Mesodermal cell (in vitro differentiated cells): Measurements from ENCODE around the gene FAIM2.
A peak's percentile ranks its signal among the peaks of the same experiment; 100 is the strongest.
"Not testable (repeated sequence)": the region's sequence is repeated elsewhere in the genome, so short reads cannot be mapped to it uniquely, and the experiment has no call there.

Experiments
- H3K27ac ChIP-seq: 2 replicates; pipeline ENCODE4 v1.7.0; 2013; ENCODE audit warnings: mild to moderate bottlenecking, low read depth, low read length, moderate library complexity; ENCODE audit not compliant: severe bottlenecking
- H3K36me3 ChIP-seq: 2 replicates; pipeline ENCODE4 v1.7.1; 2013; ENCODE audit warnings: mild to moderate bottlenecking, low read length, moderate library complexity; ENCODE audit not compliant: control insufficient read depth, insufficient read depth
- H3K4me1 ChIP-seq: one replicate; pipeline ENCODE4 v1.7.1; 2013; ENCODE audit warnings: mild to moderate bottlenecking, low read length; ENCODE audit not compliant: insufficient read depth, control insufficient read depth, poor library complexity, severe bottlenecking
- H3K4me3 ChIP-seq: 2 replicates; pipeline ENCODE4 v1.7.0; 2013; ENCODE audit warnings: low read length, control low read depth, mild to moderate bottlenecking; ENCODE audit not compliant: insufficient read depth, poor library complexity, severe bottlenecking; ENCODE audit errors: extremely low read depth
- H3K9me3 ChIP-seq: 2 replicates; pipeline ENCODE4 v1.7.1; 2013; ENCODE audit warnings: mild to moderate bottlenecking, low read length, moderate library complexity; ENCODE audit not compliant: control insufficient read depth
- WGBS, 2 experiments: methylation state at CpG; one replicate each; pipeline ENCODE4 v1.1.5; 2013; ENCODE audit warnings: missing lambda C conversion rate in 2 of 2; ENCODE audit not compliant: insufficient coverage in 2 of 2; 5-methylcytosine and 5-hydroxymethylcytosine counted together

The FAIM2 gene

GRCh38 chr12:49868952-49869815 is 34.5 kb downstream of the FAIM2 start:
- no peaks in the 10 kb centered on the region for H3K9me3 ChIP-seq
- peaks cover 26% of the 10 kb centered on the region for H3K4me1 ChIP-seq
- H3K36me3 ChIP-seq, result no peaks in the 10 kb centered on the region
- peak overlapping the region; percentile 45 for H3K27ac ChIP-seq
- no peak overlapping the region for H3K4me3 ChIP-seq
- 80 to 86% methylated on average over 10 to 11 of the region's 16 CpGs for WGBS, 2 experiments

GRCh38 chr12:49868449-49868848 is 35.3 kb downstream of the FAIM2 start:
- no peaks in the 10 kb centered on the region for H3K9me3 ChIP-seq
- WGBS, 2 experiments, result 94 to 98% methylated on average over 14 to 15 of the region's 16 CpGs
- peak overlapping the region; percentile 45 for H3K27ac ChIP-seq
- H3K4me3 ChIP-seq, result no peak overlapping the region
- peaks cover 26% of the 10 kb centered on the region for H3K4me1 ChIP-seq
- H3K36me3 ChIP-seq, result no peaks in the 10 kb centered on the region

DNA sequence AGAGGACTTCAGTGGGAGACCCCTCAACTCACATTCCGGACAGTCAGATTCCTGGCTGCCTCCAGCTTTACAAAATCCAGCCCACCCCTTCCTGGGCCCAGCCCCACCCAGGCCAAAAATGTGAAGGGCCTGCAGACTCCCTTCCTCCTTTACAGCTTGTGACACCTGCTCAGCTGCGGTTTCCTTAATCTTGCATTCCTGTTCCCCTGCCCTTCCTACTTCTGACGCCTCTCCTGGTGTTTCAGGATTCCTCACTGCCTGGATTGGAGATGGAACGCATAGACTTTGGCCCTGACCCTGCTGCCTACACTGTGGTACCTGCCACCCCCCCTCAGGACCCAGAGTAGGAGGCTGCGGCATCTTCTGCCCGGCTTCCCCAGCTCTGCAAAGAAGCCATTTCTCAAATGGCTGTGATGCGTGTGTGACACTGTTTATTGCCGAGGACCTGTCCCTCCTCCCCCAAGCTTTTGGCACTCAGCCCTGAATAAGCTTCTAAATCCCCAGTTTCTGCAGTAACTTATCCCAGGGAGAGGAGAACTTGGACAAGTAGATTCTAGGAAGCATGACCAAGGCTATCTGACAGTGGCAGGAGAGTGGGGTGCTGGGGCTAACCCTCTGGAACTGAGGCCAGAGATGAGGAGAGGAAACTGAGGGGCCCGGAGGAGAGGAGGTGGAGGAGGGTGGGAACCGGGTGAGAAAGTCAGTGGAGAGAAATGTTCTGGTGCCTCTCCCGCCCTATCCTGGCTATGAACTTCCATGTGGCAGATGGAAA is 35.9 kb downstream of the FAIM2 start:
- Histone ChIP-seq H3K36me3 (no peaks in the 10 kb centered on the region), H3K9me3 (no peaks in the 10 kb centered on the region), H3K27ac (no peak overlapping the region), H3K4me3 (no peak overlapping the region), H3K4me1 (peaks cover 26% of the 10 kb centered on the region)
- 75 to 79% methylated on average over 9 to 11 of the region's 11 CpGs for WGBS, 2 experiments

- WGBS, 2 experiments, result 49% methylated on average over 12 to 15 of the region's 19 CpGs
- no peak overlapping the region for H3K4me3 ChIP-seq
- H3K9me3 ChIP-seq, result no peaks in the 10 kb centered on the region
- H3K27ac ChIP-seq, result no peak overlapping the region
- no peaks in the 10 kb centered on the region for H3K36me3 ChIP-seq
- peaks cover 26% of the 10 kb centered on the region for H3K4me1 ChIP-seq
Measured at GRCh38 chr12:49866859-49867569, 36.7 kb downstream of the FAIM2 start.

DNA sequence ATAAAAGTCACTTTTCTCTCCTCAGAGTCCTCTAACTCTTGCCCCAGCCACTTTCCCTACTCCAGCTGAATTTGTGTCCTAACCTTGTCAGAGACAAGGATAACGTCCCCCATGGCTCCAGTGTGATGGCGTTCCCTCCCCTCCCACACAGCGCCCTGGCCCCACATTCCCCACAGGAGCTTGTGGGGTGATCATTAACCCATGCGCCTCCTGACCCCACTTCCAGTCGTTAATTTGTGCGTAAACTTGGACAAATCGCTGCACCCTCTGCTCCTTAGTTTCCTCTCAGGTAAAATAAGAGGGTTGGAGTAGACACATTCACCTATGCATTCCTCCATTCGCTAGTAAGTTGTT is 37.9 kb downstream of the FAIM2 start:
- no peak overlapping the region for H3K27ac ChIP-seq
- WGBS, 2 experiments, result 94 to 96% methylated on average over 7 to 8 of the region's 8 CpGs
- H3K9me3 ChIP-seq, result no peaks in the 10 kb centered on the region
- no peaks in the 10 kb centered on the region for H3K36me3 ChIP-seq
- no peak overlapping the region for H3K4me3 ChIP-seq
- peaks cover 26% of the 10 kb centered on the region for H3K4me1 ChIP-seq

DNA sequence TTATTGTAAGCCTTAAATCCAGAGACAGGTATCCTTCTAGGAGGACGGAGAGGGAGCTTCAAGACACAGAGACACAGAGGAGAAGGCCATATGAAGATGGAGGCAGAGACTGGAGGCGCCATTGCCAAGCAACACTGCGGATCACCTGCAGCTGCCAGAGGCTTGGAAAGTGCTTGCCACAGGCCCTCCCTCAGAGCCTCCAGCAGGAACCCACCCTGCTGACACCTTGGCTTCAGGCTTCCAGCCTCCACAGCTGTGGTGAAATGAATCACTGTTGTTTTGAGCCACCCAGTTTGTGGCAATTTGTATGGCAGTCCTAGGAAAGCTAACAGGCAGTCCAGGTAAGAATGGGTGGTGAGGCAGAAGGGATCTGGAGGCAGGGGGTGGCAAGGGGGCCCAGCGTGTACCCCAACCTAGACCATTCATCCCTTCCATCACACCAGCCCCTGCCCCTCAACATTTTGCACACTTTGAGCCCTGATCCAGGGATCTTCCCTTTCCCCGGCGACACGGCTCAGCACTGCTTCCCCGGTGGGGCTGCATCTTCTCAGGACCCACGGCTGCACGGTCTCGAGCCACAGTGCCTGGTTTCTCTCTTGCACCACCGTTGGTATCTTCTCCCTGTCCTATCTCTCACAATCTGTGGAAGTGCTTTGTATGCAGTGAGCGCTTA is 38.5 kb downstream of the FAIM2 start:
- WGBS, 2 experiments, result 93 to 94% methylated on average over 7 to 11 of the region's 13 CpGs
- no peaks in the 10 kb centered on the region for H3K9me3 ChIP-seq

DNA sequence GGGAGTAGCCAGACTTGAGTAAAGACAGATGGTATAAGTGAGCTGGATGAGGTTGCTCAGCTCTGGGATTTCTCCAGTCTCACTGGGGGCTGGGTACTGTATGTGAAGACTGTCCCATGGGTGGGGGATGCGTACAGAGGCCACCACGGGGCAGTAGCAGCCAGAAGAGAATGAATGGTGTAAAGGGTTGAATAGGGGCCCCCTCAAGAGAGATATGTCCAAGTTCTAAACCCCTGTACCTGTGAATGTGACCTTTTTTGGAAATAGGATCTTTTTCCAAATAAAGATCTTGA is 39.0 kb downstream of the FAIM2 start:
- Histone ChIP-seq H3K36me3 (no peaks in the 10 kb centered on the region), H3K27ac (no peak overlapping the region), H3K9me3 (no peaks in the 10 kb centered on the region), H3K4me3 (no peak overlapping the region), H3K4me1 (peaks cover 24% of the 10 kb centered on the region)
- 93% methylated on average over 2 of the region's 2 CpGs; no CpG with 5 or more reads in 1 of the 2 experiments for WGBS, 2 experiments

More for the DNA sequence above, 38.5 kb downstream of the FAIM2 start:
- Histone ChIP-seq H3K27ac (no peak overlapping the region), H3K36me3 (no peaks in the 10 kb centered on the region), H3K4me1 (peaks cover 26% of the 10 kb centered on the region), H3K4me3 (no peak overlapping the region)

DNA sequence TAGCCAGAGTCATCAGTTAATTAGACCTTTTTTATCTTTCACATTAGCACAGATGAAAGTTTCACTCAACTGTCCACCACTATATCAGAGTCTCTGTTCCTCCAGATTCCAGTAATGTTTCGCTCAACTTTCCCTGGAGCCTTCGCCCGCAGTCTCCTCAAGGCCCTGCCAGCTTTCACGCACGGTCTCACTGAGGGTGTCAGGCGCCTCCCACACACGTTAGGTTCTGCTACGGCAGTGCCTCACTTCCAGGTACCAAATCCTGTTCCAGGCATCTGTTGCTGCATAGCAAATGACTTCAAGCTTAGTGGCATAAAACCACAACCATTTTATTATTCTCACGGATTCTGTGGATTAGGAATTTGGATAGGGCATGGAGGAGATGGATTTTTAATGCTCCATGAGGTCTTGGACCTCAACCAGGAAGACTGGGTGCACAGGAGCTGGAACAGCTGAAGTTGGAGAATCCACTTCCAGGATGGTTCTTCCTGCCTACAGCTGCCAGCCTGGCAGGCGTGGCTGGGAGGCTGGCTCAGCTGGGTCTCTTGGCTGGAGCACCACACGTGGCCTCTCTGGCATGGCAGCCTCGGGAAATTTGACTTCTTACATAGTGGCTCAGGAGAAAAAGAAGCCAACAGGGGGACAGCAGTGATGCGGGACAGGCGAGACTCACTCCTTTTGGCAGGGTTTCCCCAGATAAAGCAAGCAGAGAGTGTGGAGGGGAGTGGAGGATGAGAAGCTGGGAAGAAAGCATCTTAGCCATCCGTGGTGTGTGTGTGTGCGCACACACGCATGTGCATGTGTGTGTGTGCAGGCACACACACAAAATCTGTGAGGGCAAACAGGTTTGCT is 39.5 kb downstream of the FAIM2 start:
- WGBS, 2 experiments, result 84 to 88% methylated on average over 16 to 17 of the region's 17 CpGs
- Histone ChIP-seq H3K27ac (no peak overlapping the region), H3K36me3 (no peaks in the 10 kb centered on the region), H3K4me3 (no peak overlapping the region), H3K9me3 (no peaks in the 10 kb centered on the region), H3K4me1 (peaks cover 18% of the 10 kb centered on the region)

- H3K36me3 ChIP-seq, H3K27ac ChIP-seq, H3K4me1 ChIP-seq, H3K9me3 ChIP-seq, H3K4me3 ChIP-seq: not testable (repeated sequence)
- 80% methylated on average over 1 of the region's 31 CpGs; no CpG with 5 or more reads in 1 of the 2 experiments for WGBS, 2 experiments
Measured at GRCh38 chr12:49860921-49861320, 42.8 kb downstream of the FAIM2 start.

DNA sequence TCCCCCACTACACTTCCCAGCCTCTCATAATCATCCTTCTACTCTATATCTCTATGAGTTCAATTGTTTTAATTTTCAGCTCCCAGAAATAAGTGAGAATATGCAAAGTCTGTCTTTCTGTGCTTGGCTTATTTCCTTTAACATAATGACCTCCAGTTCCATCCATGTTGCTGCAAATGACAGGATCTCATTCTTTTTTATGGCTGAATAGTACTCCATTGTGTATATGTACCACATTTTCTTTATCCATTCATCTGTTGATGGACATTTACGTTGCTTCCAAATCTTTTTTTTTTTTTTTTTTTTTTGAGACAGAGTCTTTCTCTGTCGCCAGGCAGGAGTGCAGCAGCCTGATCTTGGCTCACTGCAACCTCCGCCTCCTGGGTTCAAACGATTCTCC is 47.8 kb downstream of the FAIM2 start:
- 86 to 90% methylated on average over 4 of the region's 4 CpGs for WGBS, 2 experiments
- not testable (repeated sequence) for H3K36me3 ChIP-seq, H3K27ac ChIP-seq

More for the DNA sequence above, 47.8 kb downstream of the FAIM2 start:
- H3K4me1 ChIP-seq, H3K9me3 ChIP-seq, H3K4me3 ChIP-seq: not testable (repeated sequence)
